ENCODE data around the gene TAX1BP3.
A peak's percentile ranks its signal among the peaks of the same experiment; 100 is the strongest.
"Not testable (repeated sequence)": the region's sequence is repeated elsewhere in the genome, so short reads cannot be mapped to it uniquely, and the experiment has no call there.

The TAX1BP3 gene, protein sequence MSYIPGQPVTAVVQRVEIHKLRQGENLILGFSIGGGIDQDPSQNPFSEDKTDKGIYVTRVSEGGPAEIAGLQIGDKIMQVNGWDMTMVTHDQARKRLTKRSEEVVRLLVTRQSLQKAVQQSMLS

DNA sequence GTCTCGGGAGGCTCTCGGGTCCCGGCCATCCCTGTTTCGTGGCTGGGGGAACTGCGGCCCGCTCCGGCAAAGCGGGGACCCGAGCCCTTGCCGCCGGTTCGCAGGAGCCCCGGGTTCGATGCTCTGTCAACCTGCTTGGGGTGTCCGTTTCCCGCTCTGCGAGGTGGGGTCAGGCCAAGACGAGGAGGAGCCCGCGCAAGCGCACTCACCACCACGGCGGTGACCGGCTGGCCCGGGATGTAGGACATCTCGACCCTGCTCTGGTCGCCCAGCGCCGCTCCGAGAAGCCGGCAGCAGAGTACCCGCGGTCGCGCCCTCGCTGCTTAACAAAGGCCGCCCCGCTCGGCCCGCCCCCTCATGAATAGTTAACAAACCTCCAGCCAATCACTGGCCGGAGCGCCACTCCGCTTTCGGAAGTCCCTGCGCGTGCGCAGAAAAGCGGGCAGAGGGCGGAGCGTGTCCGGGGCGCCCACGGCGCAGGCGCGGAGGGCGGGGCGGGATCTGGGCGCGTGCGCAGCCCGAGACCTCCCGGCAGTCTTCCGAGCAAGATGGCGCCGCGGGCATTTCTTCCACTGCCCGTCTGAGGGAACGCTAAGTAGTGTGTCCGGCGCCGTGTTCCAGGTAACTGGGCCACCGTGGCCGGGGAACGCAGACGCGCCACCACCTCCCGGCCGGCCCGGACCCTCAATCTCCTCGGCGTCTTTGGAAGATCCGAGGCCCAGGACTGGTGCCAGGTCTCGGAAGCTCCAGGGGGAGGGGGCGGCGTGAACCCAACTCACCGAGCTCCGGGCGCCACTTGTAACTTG lies at the start of gene TAX1BP3, which contains the start of gene EMC6:
Gene TAX1BP3 (minus strand): TSS at position 300 of the 806 bp plus-strand sequence. CDS start 52 bp downstream, at position 248.
Gene EMC6 (plus strand): TSS at position 534 of the 806 bp plus-strand sequence. CDS start 335 bp downstream, outside the sequence.
- Mint-ChIP-seq H3K27me3 (no peaks in the 10 kb centered on the region), H3K4me3 (peak within 1 kb of the TSS; percentile 93), H3K36me3 (ENCODE audit: low read depth) (peaks cover 50% of the 10 kb centered on the region), H3K27ac (peak within 1 kb of the TSS; percentile 93), H3K4me1 (ENCODE audit: low read depth) (peaks cover 69% of the 10 kb centered on the region), H3K9me3 (no peaks in the 10 kb centered on the region)
- intact Hi-C loops (cut with micrococcal nuclease): loop anchor here (1.0 kb wide), 2 partner anchors 28 to 55 kb away; partner anchors contain the start of gene HASPIN

DNA sequence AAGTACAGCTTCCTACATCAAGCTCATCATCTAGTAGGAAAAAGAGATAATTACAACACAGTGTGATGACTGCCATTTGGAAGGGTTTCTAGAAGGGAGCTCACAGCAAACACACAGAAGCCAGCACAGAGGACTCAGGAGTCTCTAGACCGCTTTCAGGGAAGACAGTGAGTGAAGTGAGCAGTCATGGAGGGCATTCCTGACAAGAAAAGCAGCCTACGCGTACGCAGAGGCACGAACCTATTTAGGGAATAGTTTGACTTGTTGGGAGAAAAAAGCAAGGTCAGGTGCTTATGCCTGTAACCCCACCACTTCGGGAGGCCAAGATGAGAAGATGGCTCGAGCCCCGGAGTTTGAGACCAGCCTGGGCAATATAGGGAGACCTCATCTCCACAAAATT lies 46.9 kb upstream of the TAX1BP3 start:
- no peak overlapping the region for H3K4me3 Mint-ChIP-seq
- intact Hi-C loops (cut with micrococcal nuclease): no loop called here
- no peaks in the 10 kb centered on the region for H3K27me3 Mint-ChIP-seq
- peaks cover 51% of the 10 kb centered on the region for H3K4me1 Mint-ChIP-seq (ENCODE audit: low read depth)
- H3K9me3 Mint-ChIP-seq: no peaks in the 10 kb centered on the region
- peaks cover 83% of the 10 kb centered on the region for H3K36me3 Mint-ChIP-seq (ENCODE audit: low read depth)
- no peak overlapping the region for H3K27ac Mint-ChIP-seq

DNA sequence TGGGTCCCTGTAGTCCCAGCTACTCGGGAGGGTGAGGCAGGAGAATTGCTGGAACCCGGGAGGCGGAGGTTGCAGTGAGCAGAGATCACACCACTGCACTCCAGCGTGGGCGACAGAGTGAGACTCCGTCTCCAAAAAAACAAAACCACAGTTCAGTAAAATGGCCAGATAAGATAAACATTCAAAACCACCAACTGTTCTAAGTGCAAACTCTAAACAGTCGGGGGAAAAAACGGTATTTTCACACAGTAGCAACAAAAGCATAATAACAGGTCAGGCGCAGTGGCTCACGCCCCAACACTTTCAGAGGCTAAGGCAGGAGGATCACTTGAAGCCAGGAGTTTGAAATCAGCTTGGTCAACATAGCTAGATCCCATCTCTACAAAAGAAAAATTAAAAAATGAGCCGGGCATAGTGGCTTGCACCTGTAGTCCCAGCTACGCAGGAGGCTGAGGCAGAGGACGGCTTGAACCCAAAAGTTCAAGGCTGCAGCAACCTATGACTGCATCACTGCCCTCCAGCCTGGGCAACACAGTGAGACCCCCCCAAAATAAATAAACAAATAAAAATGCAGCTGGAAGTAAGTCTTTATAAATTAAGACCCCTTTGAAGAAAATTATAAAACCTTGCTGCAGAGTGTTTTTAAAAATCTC lies 44.6 kb upstream of the TAX1BP3 start:
- no peak overlapping the region for H3K4me3 Mint-ChIP-seq
- intact Hi-C loops (cut with micrococcal nuclease): no loop called here
- H3K9me3 Mint-ChIP-seq: no peaks in the 10 kb centered on the region
- peaks cover 62% of the 10 kb centered on the region for H3K36me3 Mint-ChIP-seq (ENCODE audit: low read depth)
- H3K4me1 Mint-ChIP-seq (ENCODE audit: low read depth): peaks cover 35% of the 10 kb centered on the region
- no peak overlapping the region for H3K27ac Mint-ChIP-seq
- no peaks in the 10 kb centered on the region for H3K27me3 Mint-ChIP-seq

DNA sequence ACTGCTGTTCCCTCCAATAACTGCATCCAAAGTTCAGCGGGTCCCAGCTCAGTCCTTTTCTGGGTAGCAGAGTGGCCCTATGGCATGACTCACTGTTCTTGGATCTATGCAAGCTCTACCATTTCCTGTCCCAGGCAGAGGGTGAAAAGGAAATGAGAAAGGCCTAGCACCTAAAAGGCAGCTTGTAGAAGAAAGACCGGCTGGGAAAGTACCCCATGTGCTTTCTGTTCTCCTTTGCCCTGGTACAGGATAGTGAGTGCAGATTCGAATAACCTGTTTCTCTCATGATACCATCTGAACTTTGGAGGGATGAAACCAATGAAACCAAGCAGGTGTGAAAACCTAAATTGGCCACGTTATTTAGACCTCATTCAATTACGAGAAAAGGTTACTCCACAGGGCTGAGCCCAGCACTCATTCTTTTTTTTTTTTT lies 42.6 kb upstream of the TAX1BP3 start:
- peak overlapping the region; percentile 41 for H3K27ac Mint-ChIP-seq
- no peak overlapping the region for H3K4me3 Mint-ChIP-seq
- H3K27me3 Mint-ChIP-seq: no peaks in the 10 kb centered on the region
- intact Hi-C loops (cut with micrococcal nuclease): no loop called here
- peaks cover 25% of the 10 kb centered on the region for H3K4me1 Mint-ChIP-seq (ENCODE audit: low read depth)
- H3K36me3 Mint-ChIP-seq (ENCODE audit: low read depth): peaks cover 42% of the 10 kb centered on the region
- H3K9me3 Mint-ChIP-seq: no peaks in the 10 kb centered on the region

DNA sequence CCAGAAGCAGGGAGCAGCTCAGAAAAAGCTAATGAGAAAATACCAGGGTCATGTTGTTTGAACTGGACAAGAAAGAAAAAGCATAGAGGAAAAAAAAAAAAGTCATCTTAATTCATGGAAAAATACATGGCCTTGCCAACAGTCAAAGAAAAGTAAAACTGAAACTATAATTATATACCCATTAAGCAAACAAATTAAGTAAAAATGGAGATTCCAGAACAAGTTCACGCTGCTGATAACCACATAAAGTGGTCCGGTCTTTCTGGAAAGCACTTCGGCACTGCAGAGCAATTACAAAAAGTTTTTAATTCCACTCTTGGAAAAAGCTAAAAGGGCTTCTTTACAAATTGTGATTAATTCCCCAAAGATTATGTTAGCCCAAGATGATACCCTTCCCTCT lies 40.0 kb upstream of the TAX1BP3 start:
- H3K4me3 Mint-ChIP-seq: no peak overlapping the region
- no peak overlapping the region for H3K27ac Mint-ChIP-seq
- intact Hi-C loops (cut with micrococcal nuclease): no loop called here
- peaks cover 16% of the 10 kb centered on the region for H3K36me3 Mint-ChIP-seq (ENCODE audit: low read depth)
- H3K4me1 Mint-ChIP-seq (ENCODE audit: low read depth): peaks cover 25% of the 10 kb centered on the region
- H3K9me3 Mint-ChIP-seq: no peaks in the 10 kb centered on the region
- no peaks in the 10 kb centered on the region for H3K27me3 Mint-ChIP-seq

DNA sequence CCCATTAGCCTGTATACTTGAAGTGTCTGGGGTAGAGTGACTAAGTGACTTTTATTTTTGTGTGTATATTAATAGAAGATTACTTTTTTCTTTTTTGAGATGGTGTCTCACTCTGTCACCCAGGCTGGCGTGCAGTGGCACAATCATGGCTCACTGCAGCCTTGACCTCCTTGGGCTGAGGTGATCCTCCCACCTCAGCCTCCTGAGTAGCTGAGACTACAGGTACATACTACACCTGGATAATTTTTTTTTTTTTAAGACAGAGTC lies 37.3 kb upstream of the TAX1BP3 start:
- H3K27ac Mint-ChIP-seq; intact Hi-C loops (cut with micrococcal nuclease): not testable (repeated sequence)

DNA sequence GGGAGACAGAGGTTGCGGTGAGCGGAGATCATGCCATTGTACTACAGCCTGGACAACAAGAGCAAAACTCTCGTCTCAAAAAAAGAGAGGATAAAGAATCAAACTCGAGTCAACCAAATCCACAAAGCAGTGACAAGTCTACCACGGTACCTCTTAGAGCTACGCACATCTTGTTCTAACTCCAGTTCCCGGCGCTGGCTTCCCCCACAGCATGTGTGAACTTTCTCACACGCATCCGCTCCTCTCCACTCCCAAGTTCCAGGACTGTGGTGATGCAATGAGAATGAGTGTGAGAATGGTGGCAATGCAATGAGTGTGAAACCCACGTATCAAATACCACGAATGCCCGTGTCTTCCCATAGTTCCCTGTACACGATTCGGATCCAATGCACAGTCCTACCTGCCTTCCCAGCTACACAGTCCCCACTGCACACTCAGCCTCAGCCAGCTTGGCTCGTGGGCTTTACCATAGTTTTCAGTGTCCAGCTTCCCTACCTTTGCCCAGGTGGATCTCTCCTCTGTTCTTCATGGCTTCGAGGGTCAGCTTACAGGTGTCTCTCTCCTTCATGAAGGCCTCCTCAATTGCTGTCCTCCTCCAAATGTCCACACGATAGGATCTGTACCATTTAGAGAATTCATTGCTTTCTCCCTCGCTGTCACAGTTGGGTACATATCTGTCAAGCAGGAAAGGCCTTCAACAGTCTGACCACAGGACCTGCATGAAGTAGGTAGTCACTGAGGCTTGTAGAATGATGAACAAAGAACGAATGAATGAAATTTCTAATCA lies 36.7 kb upstream of the TAX1BP3 start:
- intact Hi-C loops (cut with micrococcal nuclease): no loop called here
- Mint-ChIP-seq H3K4me1 (ENCODE audit: low read depth) (no peaks in the 10 kb centered on the region), H3K27me3 (no peaks in the 10 kb centered on the region), H3K36me3 (ENCODE audit: low read depth) (no peaks in the 10 kb centered on the region), H3K4me3 (no peak overlapping the region), H3K9me3 (no peaks in the 10 kb centered on the region), H3K27ac (no peak overlapping the region)

More for the DNA sequence above, 37.3 kb upstream of the TAX1BP3 start:
- not testable (repeated sequence) for H3K9me3 Mint-ChIP-seq; H3K4me1 Mint-ChIP-seq (ENCODE audit: low read depth); H3K27me3 Mint-ChIP-seq; H3K4me3 Mint-ChIP-seq; H3K36me3 Mint-ChIP-seq (ENCODE audit: low read depth)

DNA sequence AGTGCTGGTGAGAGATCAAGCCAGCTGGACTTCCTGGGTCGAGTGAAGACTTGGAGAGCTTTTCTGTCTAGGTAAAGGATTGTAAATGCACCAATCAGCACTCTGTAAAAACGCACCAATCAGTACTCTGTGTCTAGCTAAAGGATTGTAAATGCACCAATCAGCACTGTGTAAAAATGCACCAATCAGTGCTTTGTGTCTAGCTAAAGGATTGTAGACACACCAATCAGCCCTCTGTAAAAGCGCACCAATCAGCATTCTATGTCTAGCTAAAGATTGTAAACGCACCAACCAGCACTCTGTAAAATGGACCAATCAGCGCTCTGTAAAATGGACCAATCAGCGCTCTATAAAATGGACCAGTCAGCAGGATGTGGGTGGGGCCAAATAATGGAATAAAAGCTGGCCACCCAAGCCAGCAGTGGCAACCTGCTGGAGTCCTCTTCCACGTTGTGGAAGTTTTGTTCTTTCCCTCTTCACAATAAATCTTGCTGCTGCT lies 33.7 kb upstream of the TAX1BP3 start:
- intact Hi-C loops (cut with micrococcal nuclease); H3K36me3 Mint-ChIP-seq (ENCODE audit: low read depth); H3K4me3 Mint-ChIP-seq; H3K9me3 Mint-ChIP-seq; H3K27ac Mint-ChIP-seq; H3K4me1 Mint-ChIP-seq (ENCODE audit: low read depth): not testable (repeated sequence)
- H3K27me3 Mint-ChIP-seq: peaks cover 16% of the 10 kb centered on the region

DNA sequence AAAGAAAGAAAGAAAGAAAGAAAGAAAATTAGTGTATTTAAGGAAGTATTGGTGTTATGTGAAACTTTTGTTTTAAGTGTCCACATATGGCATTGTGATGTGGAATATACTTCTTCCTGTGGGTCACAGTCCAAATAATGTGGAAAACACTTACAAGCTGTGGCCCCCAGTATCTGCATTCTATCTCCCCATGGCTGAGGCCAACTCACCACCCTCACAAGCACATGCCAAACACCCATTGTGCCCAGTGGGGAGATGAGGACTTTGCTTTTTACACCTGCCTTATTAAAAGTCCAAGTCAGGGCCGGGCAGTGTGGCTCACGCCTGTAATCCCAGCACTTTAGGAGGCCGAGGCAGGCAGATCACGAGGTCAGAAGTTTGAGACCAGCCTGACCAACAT lies 31.6 kb upstream of the TAX1BP3 start:
- Mint-ChIP-seq H3K4me3 (no peak overlapping the region), H3K9me3 (no peaks in the 10 kb centered on the region), H3K27ac (no peak overlapping the region), H3K4me1 (ENCODE audit: low read depth) (peaks cover 19% of the 10 kb centered on the region), H3K36me3 (ENCODE audit: low read depth) (no peaks in the 10 kb centered on the region), H3K27me3 (peaks cover 28% of the 10 kb centered on the region)
- intact Hi-C loops (cut with micrococcal nuclease): no loop called here

DNA sequence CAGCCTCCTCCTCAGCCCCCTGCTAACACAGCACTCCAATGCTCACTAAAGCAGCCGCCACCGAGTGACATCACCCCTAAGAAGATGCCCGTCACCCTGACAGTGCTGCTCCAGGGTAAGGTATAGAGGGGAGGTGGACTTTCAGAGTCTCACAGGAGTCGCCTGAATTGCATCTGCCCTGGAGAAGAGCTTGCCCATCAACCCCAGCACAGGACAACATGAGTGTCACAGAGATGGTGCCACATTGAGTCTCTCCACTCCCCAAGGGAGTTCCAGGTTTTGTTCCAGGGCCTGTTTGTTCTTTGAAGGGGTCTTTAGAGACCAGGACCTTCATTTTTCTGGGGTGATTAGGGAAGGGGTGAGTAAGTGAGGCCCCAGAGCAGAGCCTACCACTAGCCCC lies 29.8 kb upstream of the TAX1BP3 start:
- H3K4me1 Mint-ChIP-seq (ENCODE audit: low read depth): peaks cover 25% of the 10 kb centered on the region
- no peaks in the 10 kb centered on the region for H3K9me3 Mint-ChIP-seq
- no peak overlapping the region for H3K27ac Mint-ChIP-seq
- no peaks in the 10 kb centered on the region for H3K36me3 Mint-ChIP-seq (ENCODE audit: low read depth)
- peaks cover 38% of the 10 kb centered on the region for H3K27me3 Mint-ChIP-seq
- no peak overlapping the region for H3K4me3 Mint-ChIP-seq
- intact Hi-C loops (cut with micrococcal nuclease): no loop called here

DNA sequence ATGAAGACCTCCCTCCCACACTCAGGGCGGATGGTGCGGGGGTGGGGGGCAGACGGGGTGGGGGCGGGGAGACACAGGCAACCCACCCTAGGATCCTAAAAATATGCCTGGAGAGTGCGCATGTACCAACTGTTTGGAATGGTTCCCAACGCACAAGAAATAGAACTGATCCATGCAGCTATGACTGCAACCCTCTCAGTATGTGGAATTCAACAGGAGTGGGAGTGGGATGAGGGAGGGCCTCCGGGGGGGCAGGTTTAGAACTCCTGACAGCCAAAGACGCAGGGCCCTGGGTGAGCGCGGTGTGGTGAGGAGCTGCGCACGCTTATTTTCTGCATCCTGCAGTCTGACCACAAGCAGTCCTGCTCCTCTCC lies 28.7 kb upstream of the TAX1BP3 start:
- H3K9me3 Mint-ChIP-seq: no peaks in the 10 kb centered on the region
- H3K27me3 Mint-ChIP-seq: peaks cover 41% of the 10 kb centered on the region
- peaks cover 25% of the 10 kb centered on the region for H3K4me1 Mint-ChIP-seq (ENCODE audit: low read depth)
- H3K36me3 Mint-ChIP-seq (ENCODE audit: low read depth): no peaks in the 10 kb centered on the region
- intact Hi-C loops (cut with micrococcal nuclease): no loop called here
- no peak overlapping the region for H3K27ac Mint-ChIP-seq
- no peak overlapping the region for H3K4me3 Mint-ChIP-seq

DNA sequence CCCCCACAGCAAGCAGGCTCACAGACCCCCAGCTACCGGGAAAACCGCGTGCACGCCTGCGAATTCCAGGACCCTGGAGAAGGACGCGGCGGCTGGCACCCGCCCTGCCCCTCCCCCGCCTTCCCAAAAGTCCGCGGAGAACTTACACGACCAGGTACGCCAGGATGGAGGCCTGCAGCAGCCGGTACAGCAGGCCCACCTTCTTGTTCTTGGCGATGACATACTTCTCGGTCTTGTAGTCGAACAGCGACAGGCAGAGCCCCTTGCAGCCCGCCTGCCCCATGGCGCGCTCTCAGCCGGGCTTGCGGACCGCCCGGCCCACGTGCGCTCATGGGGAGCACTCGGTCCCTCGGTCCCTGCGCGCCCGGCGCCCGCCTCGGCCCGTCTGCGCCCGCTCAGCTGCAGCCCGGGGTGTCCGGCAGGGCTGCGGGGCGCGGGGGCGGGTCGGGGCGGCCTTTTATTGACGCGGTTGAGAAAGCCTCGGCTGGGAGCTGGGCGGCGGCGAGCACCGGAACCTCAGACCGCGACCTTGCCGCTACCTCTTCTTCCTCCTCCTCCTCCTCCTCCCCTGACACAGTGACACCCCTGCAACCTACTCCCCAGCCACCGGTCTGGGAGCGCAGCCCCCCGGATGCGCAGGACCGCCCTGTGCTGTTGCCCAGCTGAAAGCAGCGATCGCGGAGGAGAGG lies 27.5 kb upstream of the TAX1BP3 start, which contains the start of gene P2RX5:
Gene P2RX5 (minus strand): TSS at position 433 of the 689 bp plus-strand sequence. CDS start 150 bp downstream, at position 283.
- H3K27ac Mint-ChIP-seq: peak within 1 kb of the TSS; percentile 49
- intact Hi-C loops (cut with micrococcal nuclease): no loop called here
- H3K36me3 Mint-ChIP-seq (ENCODE audit: low read depth): no peaks in the 10 kb centered on the region
- peaks cover 45% of the 10 kb centered on the region for H3K27me3 Mint-ChIP-seq
- H3K4me1 Mint-ChIP-seq (ENCODE audit: low read depth): peaks cover 25% of the 10 kb centered on the region
- H3K9me3 Mint-ChIP-seq: no peaks in the 10 kb centered on the region
- peak within 1 kb of the TSS; percentile 89 for H3K4me3 Mint-ChIP-seq

DNA sequence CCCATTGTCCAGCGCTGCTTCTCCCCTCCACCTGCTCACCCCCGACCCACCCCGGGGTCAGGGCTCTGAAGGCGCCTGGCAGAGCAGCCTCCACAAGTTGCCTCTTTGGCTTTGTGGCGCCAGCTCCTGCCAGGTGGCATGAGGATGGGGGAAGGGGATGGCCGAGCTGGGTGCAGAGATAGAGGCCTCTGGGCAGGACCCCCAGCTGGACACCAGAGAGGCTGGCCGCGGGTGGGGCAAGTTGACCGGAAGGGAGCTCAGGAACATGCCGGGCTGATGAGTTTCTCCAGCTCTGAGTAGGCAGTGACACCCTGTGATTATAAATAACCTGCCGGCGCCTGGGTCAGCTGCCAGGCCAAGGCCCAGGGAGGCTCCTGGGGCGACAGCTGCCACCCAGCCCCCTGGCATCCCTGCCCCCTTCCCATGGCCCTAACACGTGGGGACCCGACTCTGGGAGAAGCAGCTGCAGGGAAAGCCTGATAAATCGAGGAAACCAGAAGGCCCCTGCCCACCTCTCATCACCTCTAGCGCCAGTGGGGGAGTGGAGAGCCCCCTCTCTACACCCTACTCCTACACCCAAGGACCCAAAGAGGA lies 26.8 kb upstream of the TAX1BP3 start:
- Mint-ChIP-seq H3K27me3 (peaks cover 45% of the 10 kb centered on the region), H3K36me3 (ENCODE audit: low read depth) (no peaks in the 10 kb centered on the region), H3K27ac (no peak overlapping the region), H3K4me1 (ENCODE audit: low read depth) (peaks cover 25% of the 10 kb centered on the region), H3K4me3 (peak overlapping the region; percentile 70), H3K9me3 (no peaks in the 10 kb centered on the region)
- intact Hi-C loops (cut with micrococcal nuclease): no loop called here

Measured in dendritic cell treated with granulocyte-macrophage colony-stimulating factor and Interleukin-4, amounts not matched to agents 40 ng/mL and 50 ng/mL, for 4 days (primary cell).